Measurements from ENCODE around the gene SLC6A5.

SLC6A5 gene

DNA sequence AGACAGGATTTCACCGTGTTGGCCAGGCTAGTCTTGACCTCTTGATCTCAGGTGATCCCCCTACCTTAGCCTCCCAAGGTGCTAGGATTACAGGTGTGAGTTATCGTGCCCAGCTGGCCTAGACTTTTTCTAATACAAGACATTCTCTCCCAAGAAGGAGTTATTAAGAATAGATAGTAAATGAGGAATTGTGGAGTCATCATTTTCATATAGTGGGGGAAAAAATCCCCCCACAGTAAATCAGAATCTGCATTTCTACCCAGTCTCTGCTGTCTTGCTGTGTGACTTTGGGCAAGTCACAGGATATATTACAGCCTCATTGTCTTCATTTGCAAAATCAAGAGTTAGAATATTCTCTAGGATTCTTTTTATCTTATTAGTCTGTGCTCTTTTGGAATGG lies 21.6 kb downstream of the SLC6A5 start:
- DNase-seq (ENCODE audit: low read depth), result no peak

- DNase-seq (ENCODE audit: low read depth), result no peak
These were observed 22.3 kb downstream of the SLC6A5 start for GRCh38 chr11:20621679-20622078.

DNA sequence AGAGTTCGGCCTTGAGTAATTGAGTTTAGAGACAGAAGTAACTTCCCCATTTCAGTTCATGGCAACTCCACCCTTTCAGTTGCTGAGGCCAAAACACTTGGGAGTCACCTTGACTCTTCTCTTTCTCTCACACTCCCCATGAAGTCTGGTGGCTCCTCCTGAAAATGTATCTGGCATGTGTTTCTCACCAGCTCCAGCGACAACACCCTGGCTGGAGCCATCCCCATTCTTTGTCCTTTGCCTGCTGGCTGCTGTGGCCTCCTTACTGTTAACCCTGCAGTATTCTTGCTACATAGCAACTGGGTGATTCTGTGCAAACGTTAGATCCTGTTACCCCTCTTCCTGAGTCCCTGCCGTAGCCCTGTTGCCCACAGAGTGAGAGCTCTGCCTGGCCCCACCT lies 23.8 kb downstream of the SLC6A5 start:
- DNase-seq (ENCODE audit: low read depth), result no peak

DNA sequence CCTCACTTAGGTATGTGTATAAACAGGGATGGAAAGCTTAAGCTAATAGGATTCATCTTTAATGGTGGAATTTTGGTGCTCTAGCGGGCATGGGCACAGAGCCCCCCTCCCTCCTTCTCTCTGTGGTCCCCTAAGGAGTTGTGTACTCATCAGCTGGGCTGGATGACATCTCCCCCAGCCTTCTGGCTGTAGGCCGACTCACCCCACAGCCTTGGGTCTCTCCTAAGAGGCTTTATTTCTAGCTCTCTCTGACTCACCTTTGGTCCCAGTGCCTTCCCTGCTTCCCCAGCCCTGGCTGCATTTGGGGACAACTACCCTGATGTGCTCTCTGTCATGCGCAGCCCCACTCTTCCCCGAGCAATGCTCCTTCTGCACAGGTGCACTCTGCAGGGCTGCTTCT lies 26.9 kb downstream of the SLC6A5 start:
- no peak for DNase-seq (ENCODE audit: low read depth)

DNA sequence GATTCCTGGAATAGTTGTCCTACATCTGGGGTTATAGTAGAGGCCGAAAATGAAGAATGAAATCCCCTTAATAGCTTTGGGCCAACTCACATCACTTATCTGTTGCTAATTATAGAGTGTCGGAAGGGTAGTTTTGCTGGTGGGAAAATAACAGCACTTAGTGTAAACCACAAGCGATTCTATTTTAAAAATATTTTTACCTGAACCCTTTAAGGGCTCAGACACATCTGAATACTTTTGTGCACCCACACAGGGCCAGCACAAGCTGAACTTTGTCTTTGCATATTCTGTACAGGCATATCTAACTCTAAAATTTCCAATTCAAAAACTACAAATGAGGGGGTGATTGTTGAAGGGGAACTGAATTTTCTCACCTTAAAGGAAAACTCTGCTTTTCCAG lies 27.6 kb downstream of the SLC6A5 start:
- DNase-seq (ENCODE audit: low read depth), result no peak

DNA sequence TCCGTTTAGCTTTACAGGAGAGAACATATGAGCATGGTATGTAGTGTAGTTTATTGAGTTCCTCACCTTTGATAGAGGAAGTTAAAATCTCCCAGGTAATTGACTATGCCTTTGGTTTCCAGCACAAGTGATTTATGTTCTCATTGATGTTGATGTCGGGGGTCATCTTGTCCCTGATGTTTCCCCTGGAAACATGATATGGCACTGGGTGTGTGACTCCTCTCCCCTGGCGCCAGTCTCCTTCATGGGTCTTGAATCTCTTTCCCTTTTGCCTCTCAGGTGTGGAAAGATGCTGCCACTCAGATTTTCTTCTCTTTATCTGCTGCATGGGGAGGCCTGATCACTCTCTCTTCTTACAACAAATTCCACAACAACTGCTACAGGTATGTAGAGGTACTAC lies 28.3 kb downstream of the SLC6A5 start:
- no peak for DNase-seq (ENCODE audit: low read depth)

- DNase-seq (ENCODE audit: low read depth), result no peak
These were observed 32.2 kb downstream of the SLC6A5 start for GRCh38 chr11:20631519-20632168.

DNA sequence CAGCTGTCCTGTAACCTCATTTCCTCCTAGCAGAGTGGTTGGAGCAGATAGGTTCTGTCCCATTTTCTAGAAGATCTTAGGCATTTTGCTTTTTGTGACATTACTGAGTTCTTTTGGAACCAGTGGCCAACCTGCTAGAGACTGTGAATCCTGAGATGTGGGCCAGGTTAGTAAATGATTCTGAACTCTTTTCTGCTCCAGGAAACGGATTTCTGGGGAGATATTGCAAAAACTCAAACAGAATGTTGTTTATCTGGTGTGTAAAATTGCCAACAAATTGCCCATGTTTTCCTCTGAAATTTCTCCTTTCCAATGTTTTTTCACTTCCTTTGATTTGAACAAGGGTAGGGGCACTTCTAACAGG lies 32.7 kb downstream of the SLC6A5 start:
- DNase-seq (ENCODE audit: low read depth), result no peak

DNA sequence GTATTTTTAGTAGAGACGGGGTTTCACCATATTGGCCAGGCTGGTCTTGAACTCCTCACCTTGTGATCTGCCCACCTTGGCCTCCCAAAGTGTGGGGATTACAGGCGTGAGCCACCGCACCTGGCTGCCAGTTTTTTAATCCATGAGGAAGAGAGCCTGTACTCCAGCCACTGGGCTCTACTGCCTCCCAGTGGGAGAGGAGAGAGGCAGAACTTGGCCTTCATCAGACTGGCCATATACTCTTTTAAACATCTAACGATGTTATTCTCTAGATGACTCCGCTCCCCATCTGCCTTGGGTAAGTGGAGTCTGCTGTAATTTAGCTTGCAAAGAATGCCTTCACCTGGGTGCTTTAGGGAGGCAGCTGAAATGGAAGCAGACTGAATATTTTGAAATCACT lies 34.6 kb downstream of the SLC6A5 start:
- no peak for DNase-seq (ENCODE audit: low read depth)

DNA sequence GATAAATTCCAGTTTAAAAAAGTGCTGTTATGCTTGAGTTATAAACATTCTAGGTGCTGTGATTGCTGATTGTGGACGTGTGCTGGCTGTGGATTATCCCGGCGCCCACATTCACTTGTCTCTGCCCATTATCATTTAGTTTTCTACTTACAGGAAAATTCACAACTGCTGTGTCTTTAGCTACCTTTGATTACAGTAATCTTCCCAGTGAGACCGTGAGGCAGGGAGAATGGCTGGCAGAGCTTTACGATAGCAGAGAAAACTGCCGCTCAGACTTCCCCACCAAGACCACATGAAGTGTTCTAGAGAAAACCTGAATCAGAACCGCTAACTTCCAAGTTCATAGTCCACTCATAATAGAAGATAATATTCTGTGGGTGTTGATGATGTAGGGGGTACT lies 35.4 kb downstream of the SLC6A5 start:
- no peak for DNase-seq (ENCODE audit: low read depth)

DNA sequence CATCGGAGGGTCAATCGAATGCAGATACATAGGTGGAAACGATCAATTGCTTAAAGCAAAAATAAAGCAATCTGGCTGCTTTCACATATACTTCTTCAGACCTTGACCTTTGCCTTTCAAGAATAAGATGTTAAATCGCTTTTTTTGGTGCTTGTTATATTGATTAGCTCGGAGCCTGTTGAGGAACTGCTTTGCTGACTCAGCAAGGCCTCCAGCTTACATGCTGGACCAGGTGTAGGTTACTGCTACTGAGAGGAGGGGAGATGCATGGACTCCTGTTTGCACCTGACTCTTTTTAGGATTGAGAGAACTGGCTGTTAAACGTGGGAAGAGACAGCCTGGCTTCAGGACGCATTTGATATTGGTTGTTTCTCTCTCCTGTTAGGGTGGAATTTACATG lies 38.7 kb downstream of the SLC6A5 start:
- no peak for DNase-seq (ENCODE audit: low read depth)

GRCh38 chr11:20639688-20640087 lies 40.3 kb downstream of the SLC6A5 start:
- no peak for DNase-seq (ENCODE audit: low read depth)

DNA sequence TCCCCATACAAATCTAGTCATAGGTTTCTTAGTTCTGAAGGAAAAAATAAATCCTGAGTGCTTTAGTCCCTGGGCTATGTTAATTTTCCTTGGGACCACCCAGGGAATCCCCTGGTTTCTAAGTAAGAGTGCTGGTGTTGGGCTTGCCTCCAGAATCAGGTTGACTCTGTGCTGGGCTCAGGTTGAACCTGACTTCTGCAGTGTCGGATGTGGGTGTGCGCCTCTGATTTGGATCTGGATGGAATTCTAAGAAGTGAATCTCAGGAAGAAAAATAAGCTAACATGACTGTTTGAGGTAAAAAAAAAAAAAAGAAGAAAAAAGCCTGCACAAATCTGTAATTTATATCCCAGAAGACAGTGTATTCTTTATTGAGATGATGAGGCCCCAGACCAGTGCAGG lies 41.0 kb downstream of the SLC6A5 start:
- DNase-seq (ENCODE audit: low read depth), result no peak

DNA sequence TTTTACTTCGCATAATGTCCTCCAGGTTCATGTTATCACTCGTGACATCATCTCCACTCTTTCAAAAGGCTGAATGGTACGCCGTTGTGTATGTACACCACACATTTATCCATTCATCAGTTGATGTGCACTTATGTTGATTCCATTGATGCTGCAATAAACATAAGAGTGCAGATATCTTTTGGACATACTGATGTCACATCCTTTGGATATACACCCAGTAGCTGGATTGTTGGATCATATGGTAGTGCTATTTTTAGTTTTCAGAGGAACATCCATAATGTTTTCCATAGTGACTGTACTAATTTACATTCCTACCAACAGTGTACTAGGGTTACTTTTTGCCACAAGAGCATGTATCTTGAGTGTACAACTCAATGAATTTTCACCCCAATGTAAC lies 45.0 kb downstream of the SLC6A5 start:
- no peak for DNase-seq (ENCODE audit: low read depth)

GRCh38 chr11:20647976-20648565 lies 48.7 kb downstream of the SLC6A5 start:
- no peak for DNase-seq (ENCODE audit: low read depth)

DNA sequence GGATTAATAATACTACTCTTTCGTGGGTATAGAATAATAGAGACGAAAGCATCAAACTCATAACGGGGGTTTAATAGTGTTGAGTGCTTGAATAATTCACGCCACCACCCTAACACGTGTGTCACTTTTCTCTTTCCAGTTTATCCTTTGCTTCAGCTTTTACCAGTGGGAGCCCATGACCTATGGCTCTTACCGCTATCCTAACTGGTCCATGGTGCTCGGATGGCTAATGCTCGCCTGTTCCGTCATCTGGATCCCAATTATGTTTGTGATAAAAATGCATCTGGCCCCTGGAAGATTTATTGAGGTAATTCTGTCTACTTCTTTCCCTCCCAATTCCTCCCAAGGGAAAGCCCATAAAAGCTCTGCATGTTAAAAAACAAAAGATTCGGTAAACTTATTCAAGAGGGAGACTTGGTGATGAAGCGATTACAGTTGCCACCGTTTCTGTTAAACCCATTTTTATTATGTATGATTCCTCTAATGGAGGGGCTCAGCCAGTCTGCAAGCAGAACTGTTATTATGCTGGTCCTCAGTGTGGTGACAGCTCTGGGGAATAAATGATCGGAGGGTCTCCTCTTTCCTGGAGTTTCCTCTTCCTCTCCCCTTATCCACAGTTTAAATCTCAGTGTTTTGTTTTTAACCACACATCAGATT lies 52.9 kb downstream of the SLC6A5 start:
- no peak for DNase-seq (ENCODE audit: low read depth)

DNA sequence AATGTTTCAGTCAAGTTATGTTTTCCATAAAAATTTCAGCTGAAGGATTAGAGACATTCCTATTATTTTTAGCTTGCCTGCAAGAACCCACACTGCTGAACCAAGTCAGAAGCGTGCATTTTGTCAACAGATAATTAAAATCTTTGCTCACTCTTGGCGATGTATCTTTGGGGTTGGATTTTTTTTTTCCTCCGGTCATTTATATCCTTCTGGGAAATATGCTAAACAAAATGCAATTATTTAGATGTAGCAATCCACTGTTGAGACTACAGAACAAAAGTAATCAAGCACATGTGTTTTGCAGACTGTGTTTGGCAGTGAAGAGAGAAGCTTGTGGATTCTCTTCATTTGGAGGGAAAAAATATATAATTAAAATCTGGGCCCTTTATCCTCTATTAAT lies 54.6 kb downstream of the SLC6A5 start:
- no peak for DNase-seq (ENCODE audit: low read depth)

GRCh38 chr11:20656901-20657300 lies 57.5 kb downstream of the SLC6A5 start:
- no peak for DNase-seq (ENCODE audit: low read depth)

DNA sequence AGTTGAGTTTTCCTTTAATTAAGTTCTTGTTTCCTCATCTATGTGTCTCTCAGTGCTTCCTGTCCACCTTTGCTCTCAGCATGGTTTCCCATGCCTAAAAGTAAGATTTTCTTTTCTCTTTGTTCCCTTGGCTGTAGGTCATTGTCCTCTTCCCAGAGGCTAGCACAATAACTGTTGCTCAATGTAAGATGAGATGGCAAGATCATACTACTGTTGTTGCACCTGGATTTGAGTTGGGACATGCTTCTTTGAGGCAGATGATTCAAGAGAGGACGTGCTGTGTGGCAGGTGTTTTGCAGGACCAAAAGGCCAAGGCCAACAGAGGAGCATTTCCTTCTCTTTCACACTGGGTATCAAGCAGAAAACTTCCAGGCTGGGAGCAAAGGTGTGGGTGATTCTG lies 58.7 kb downstream of the SLC6A5 start:
- DNase-seq (ENCODE audit: low read depth), result no peak

- DNase-seq (ENCODE audit: low read depth), result no peak
These were observed 62.0 kb downstream of the SLC6A5 start for GRCh38 chr11:20661445-20661844.

DNA sequence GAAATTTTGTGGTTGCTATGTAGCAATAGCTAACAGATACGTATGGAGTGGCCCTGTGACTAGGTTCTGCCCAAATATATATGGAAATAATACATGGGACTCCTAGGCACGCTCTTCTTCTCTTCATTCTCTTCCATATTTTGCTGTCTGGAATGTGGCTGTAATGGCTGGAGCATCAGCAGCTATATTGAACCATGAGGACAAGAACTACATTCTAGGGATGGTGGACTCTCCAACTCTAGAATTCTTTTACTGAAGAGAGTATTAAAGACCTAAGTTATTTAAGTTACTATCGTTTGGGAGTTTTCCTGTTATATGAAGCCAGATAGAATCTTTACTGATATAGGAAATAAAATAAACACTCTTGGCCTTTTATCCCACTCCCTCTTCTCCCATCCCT lies 62.4 kb downstream of the SLC6A5 start:
- DNase-seq (ENCODE audit: low read depth), result no peak

DNA sequence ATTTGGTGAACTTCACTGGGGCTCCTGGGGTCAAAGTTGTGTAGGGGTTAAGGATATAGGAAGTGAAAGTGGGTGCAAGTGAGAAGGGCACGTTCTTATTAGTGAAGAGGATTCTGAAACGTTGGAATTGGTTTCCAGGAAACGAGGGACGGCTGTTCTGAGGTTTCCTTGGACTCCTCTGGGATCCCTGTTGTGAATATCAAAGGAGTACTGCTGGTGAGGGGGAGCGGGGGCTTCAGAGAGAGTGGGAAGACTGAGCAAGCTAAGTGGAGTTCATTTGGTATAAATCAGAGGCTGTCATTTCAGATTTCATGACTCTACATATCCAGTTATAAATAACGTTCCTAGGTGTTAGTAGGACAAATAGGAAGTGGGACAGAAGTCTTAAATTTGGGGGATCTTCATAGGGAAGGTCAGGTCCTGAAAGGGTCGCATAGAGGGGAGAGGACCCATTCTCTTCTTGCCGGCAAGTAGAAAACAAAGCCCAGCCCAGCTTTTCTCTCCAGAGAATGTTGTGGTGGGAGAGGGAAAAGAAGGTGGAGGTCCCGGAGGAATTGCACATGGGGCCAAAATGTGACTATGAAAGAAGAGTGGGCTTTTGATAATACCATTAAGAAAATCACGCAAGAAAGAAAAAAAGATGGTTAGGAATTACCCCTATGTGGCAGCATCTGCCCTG lies 68.9 kb downstream of the SLC6A5 start:
- DNase-seq (ENCODE audit: low read depth), result no peak

Data from stimulated activated CD8-positive, alpha-beta memory T cell treated with anti-CD3 and anti-CD28 coated beads, Interleukin-15, amount 100 ng/mL, for 24 hours (primary cell).